Measurements from ENCODE around the gene GNG3. TPM values are rescaled to one million over a fixed set of nuclear protein-coding genes. Genes with fewer than 3 reads are reported as not detected.
A peak's percentile ranks its signal among the peaks of the same experiment; 100 is the strongest.

Gene GNG3
- total and polyA plus RNA-seq, 2 of the 8 experiments (the other 6 are each of a cell fraction or from before 2014, with no cell fraction given) = 4.9 to 12.1 TPM

DNA sequence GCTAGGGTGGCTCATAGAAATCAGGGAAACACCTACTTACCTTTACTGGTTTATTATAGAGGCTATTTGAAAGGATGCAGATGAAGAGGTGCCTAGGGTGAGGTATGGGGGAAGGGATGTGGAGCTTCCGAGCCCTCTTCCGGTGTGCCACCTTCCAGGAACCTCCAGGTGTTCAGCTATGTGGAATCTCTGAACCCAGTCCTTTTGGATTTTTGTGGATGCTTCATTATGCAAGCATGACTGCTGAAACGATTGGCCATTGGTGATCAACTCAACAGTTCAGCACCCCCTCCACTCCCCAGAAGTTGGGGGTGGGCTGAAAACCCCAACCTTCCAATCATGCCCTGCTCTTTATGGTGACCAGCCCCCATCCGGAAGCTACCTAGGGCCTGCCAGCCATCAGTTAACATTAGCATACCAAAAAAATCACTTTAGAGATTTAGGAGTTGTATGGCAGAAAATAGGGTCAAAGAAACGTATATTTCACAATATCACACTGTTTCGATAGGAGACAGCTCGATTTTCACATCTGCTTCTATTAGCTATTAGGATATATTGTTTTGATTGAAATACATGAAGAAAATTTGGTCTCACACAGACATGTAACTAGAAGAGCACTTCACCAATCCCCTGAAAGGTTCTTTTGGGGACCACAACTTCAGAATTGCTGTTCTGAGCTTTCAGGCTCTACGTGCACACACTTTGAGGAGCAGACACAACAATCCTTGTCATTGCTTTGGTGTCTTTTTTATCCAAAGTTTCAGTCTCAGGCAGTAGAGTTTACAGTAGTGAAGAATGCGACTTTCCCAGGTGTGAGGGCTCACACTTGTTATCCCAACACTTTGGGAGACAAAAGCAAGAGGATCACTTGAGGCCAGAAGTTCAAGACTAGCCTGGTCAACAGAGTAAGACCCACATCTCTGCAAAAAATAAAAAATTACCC is 50.6 kb downstream of the GNG3 start (continued):
- TF ChIP-seq SP4 (IDR thresholded peaks at IDR 0.05; ENCODE audit: low read length) (0 out of 2 replicates have a peak, but pooled peaks have one; percentile 20), EP300 (IDR thresholded peaks at IDR 0.05; ENCODE audit: borderline replicate concordance in 1 of 2, low read depth in 2 of 2, low read length in 2 of 2) (no peak), ASH2L (IDR thresholded peaks at IDR 0.05; ENCODE audit: low read length) (peak; percentile 65), NANOG (IDR thresholded peaks at IDR 0.05; ENCODE audit: insufficient read depth, low read depth, low read length, poor library complexity, severe bottlenecking) (peak; percentile 22), HDAC6 (IDR thresholded peaks at IDR 0.05; ENCODE audit: low read depth, low read length) (no peak), SP1 (IDR thresholded peaks at IDR 0.05; ENCODE audit: low read depth, low read length) (peak; percentile 76; the same call in 1 of the 2 replicates), JUND (IDR thresholded peaks at IDR 0.05; ENCODE audit: low read length) (peak; percentile 1; the same call in 1 of the 2 replicates), HDAC2 (IDR thresholded peaks at IDR 0.05; ENCODE audit: borderline replicate concordance in 1 of 2, low read depth in 2 of 2, low read length in 2 of 2) (peak in 1 of 2 experiments; percentile 66; a peak in 1 of 4 replicates), POLR2A (IDR thresholded peaks at IDR 0.05; ENCODE audit: control extremely low read depth in 1 of 2, low read depth in 2 of 2, low read length in 2 of 2) (peak in 1 of 2 experiments; percentile 47; a peak in 2 of 3 replicates), RXRA (IDR thresholded peaks at IDR 0.05; ENCODE audit: insufficient read depth, low read depth, low read length) (no peak), FOSL1 (IDR thresholded peaks at IDR 0.05; ENCODE audit: insufficient read depth, low read depth, low read length) (no peak), POLR2AphosphoS5 (IDR thresholded peaks at IDR 0.05; ENCODE audit: low read depth, low read length) (0 out of 2 replicates have a peak, but pooled peaks have one; percentile 36)
- TF ChIP-seq, protein P1, sequence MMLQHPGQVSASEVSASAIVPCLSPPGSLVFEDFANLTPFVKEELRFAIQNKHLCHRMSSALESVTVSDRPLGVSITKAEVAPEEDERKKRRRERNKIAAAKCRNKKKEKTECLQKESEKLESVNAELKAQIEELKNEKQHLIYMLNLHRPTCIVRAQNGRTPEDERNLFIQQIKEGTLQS (IDR thresholded peaks at IDR 0.05; ENCODE audit: insufficient read depth, low read depth, low read length) = no peak
- TF ChIP-seq, protein P2, sequence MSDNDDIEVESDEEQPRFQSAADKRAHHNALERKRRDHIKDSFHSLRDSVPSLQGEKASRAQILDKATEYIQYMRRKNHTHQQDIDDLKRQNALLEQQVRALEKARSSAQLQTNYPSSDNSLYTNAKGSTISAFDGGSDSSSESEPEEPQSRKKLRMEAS (IDR thresholded peaks at IDR 0.05) = 0 out of 2 replicates have a peak, but pooled peaks have one; percentile 16
